ENCODE results near the gene FMNL3. TPM values are rescaled to one million over a fixed set of nuclear protein-coding genes. Genes with fewer than 3 reads are reported as not detected.

Gene FMNL3
- total and polyA plus RNA-seq, 2 of the 8 experiments (the other 6 are each of a cell fraction or from before 2014, with no cell fraction given) = 8.6 to 29.0 TPM

DNA sequence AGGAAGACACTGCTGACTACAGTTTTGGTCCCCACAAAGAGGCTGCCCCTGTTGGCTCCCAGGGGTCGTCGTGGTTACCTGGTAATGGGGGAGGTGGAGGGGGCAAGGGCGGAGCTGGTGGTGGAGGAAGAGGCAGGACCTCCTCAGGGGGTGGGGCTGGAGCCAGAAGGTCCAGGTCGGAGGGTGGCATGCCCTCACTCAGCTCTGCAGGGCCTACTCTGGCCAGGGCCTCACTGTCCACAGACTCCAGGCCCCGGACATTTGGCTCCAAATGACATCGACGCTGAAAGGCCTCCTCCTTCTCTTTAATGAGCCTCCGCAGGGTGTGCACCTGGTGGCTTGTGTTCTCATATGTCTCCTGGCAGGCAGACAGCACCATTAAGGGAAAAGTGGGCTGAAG, 55.4 kb downstream of the FMNL3 start:
- no peak overlapping the region for H2AK5ac ChIP-seq (ENCODE audit: low read depth, low read length)
- H3K4me1 ChIP-seq (replicated peaks in 1 of 4; ENCODE audit: control insufficient read depth in 3 of 4, insufficient read depth in 4 of 4, low read length in 3 of 4) = no peaks in the 10 kb centered on the region
- H2AFZ ChIP-seq (ENCODE audit: low read length) = no peak overlapping the region
- H3K4me2 ChIP-seq (ENCODE audit: insufficient read depth in 1 of 2, low read depth in 2 of 2, low read length in 2 of 2) = no peak overlapping the region
- no peak overlapping the region for H3K56ac ChIP-seq (replicated peaks; ENCODE audit: insufficient read length, low read depth, low read length)
- no peak overlapping the region for H2BK20ac ChIP-seq (ENCODE audit: low read length)
- H3K4ac ChIP-seq (replicated peaks; ENCODE audit: insufficient read length, low read depth, low read length) = no peak overlapping the region
- no peak overlapping the region for H3K23ac ChIP-seq (ENCODE audit: insufficient read length)
- no peak overlapping the region for H2BK12ac ChIP-seq (ENCODE audit: low read depth, low read length)
- no peak overlapping the region for H3K14ac ChIP-seq (ENCODE audit: insufficient read length)
- H2BK120ac ChIP-seq (replicated peaks; ENCODE audit: low read depth, low read length) = no peak overlapping the region
- no peak overlapping the region for H4K91ac ChIP-seq (replicated peaks; ENCODE audit: insufficient read length, low read length)
- DNase-seq (ENCODE audit: low read depth in 1 of 2, low spot score in 2 of 2) = no peak
- no peaks in the 10 kb centered on the region for H3K9me3 ChIP-seq (ENCODE audit: insufficient read depth in 2 of 2, low read depth in 1 of 2, low read length in 1 of 2)
- H3K18ac ChIP-seq (ENCODE audit: extremely low read depth, low read length) = no peak overlapping the region
- no peaks in the 10 kb centered on the region for H3K23me2 ChIP-seq (ENCODE audit: low read depth, low read length)
- no peak overlapping the region for H4K8ac ChIP-seq (ENCODE audit: extremely low read depth, insufficient read depth, low read length)
- ChIA-PET POLR2A (ENCODE audit: partially characterized antibody) (interaction anchor here (0.8 to 3.2 kb wide), 9 partner anchors 9 to 114 kb away, joined by 3 to 12 read pairs (median 4); partner anchors contain the start of gene TMBIM6), CTCF (ENCODE audit: partially characterized antibody) (interaction anchor here (0.7 to 12.7 kb wide), 7 partner anchors 10 to 54 kb away, joined by 3 to 222 read pairs (median 7); partner anchors contain the start of gene FMNL3)
- no peaks in the 10 kb centered on the region for H3K79me2 ChIP-seq (ENCODE audit: control insufficient read depth in 1 of 2, insufficient read depth in 2 of 2, low read length in 2 of 2)
- no peaks in the 10 kb centered on the region for H3K79me1 ChIP-seq (ENCODE audit: low read depth, low read length)
- H3K4me3 ChIP-seq (ENCODE audit: extremely low read depth in 1 of 4, insufficient read depth in 2 of 4, low read depth in 3 of 4, low read length in 4 of 4) = no peak overlapping the region
- H4K20me1 ChIP-seq (replicated peaks in 1 of 2; ENCODE audit: control insufficient read depth in 1 of 2, insufficient read depth in 2 of 2, low read length in 2 of 2) = peaks cover 0 to 2% of the 10 kb centered on the region in 2 experiments
- FAIRE-seq = no peak
- H3K27ac ChIP-seq (ENCODE audit: low read depth, low read length) = no peak overlapping the region
- H3K27me3 ChIP-seq (replicated peaks in 1 of 4; ENCODE audit: control insufficient read depth in 3 of 4, extremely low read depth in 1 of 4, insufficient read depth in 3 of 4, low read length in 3 of 4) = no peaks in the 10 kb centered on the region
- no peak overlapping the region for H3K9ac ChIP-seq (replicated peaks in 1 of 4; ENCODE audit: extremely low read depth in 1 of 4, low read depth in 3 of 4, low read length in 3 of 4)
- no peak overlapping the region for H2BK15ac ChIP-seq (ENCODE audit: low read length)
- H2BK5ac ChIP-seq (ENCODE audit: low read depth, low read length) = no peak overlapping the region
- no peak overlapping the region for H4K5ac ChIP-seq (ENCODE audit: insufficient read length, low read depth, low read length)
- 87% methylated on average over 7 of the region's 8 CpGs; no CpG with 5 or more reads in 1 of the 2 experiments for WGBS, 2 experiments (ENCODE audit: extremely low coverage in 1 of 2, insufficient coverage in 1 of 2, insufficient read length in 1 of 2, insufficient replicate concordance in 2 of 2, low coverage in 1 of 2, low lambda C conversion rate in 2 of 2, missing lambda C conversion rate in 1 of 2)
- peaks cover 11 to 56% (median 33%) of the 10 kb centered on the region in 4 experiments for H3K36me3 ChIP-seq (ENCODE audit: control insufficient read depth in 2 of 4, insufficient read depth in 4 of 4, low read length in 3 of 4)
- TF ChIP-seq ZNF274 (IDR thresholded peaks at IDR 0.05; ENCODE audit: borderline replicate concordance, extremely low read depth, low read length) (no peak), EP300 (IDR thresholded peaks at IDR 0.05; ENCODE audit: borderline replicate concordance in 1 of 2, low read depth in 2 of 2, low read length in 2 of 2) (no peak), TAF7 (optimal IDR thresholded peaks at IDR 0.05; ENCODE audit: borderline replicate concordance, low read depth, low read length) (no peak), BRCA1 (IDR thresholded peaks at IDR 0.05; ENCODE audit: low read depth, low read length) (no peak), TAF1 (IDR thresholded peaks at IDR 0.05; ENCODE audit: low read depth, low read length) (no peak), KDM5A (IDR thresholded peaks at IDR 0.05; ENCODE audit: low read length) (no peak), JUND (IDR thresholded peaks at IDR 0.05; ENCODE audit: low read length) (no peak), KDM4A (IDR thresholded peaks at IDR 0.05; ENCODE audit: low read depth, low read length, severe bottlenecking) (no peak), TCF12 (IDR thresholded peaks at IDR 0.05; ENCODE audit: low read depth, low read length) (no peak)
- TF ChIP-seq, protein P1, sequence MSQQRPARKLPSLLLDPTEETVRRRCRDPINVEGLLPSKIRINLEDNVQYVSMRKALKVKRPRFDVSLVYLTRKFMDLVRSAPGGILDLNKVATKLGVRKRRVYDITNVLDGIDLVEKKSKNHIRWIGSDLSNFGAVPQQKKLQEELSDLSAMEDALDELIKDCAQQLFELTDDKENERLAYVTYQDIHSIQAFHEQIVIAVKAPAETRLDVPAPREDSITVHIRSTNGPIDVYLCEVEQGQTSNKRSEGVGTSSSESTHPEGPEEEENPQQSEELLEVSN (IDR thresholded peaks at IDR 0.05) = no peak
- TF ChIP-seq, protein P2, sequence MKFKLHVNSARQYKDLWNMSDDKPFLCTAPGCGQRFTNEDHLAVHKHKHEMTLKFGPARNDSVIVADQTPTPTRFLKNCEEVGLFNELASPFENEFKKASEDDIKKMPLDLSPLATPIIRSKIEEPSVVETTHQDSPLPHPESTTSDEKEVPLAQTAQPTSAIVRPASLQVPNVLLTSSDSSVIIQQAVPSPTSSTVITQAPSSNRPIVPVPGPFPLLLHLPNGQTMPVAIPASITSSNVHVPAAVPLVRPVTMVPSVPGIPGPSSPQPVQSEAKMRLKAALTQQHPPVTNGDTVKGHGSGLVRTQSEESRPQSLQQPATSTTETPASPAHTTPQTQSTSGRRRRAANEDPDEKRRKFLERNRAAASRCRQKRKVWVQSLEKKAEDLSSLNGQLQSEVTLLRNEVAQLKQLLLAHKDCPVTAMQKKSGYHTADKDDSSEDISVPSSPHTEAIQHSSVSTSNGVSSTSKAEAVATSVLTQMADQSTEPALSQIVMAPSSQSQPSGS (IDR thresholded peaks at IDR 0.05; ENCODE audit: low read length) = no peak

Measured in H1 (cell line).